Adrenal gland (tissue), 5 donors: ENCODE measurements around the gene PAQR6.

Experiments
- CTCF ChIP-seq, 6 experiments: fragments of 450-650 bp in 4 of 6; fragments of 200-600 bp in 2 of 6; sonication (generic) in 1 of 6; IDR thresholded peaks; 1 replicate in 5 of 6; 2 replicates in 1 of 6; pipeline versions ENCODE4 v1.5.1 to v1.8.0; 2016 to 2021; ENCODE audit warnings: antibody characterized with exemption in 6 of 6, mild to moderate bottlenecking in 2 of 6, moderate library complexity in 1 of 6
- POLR2A ChIP-seq, 2 donors: fragments of 450-650 bp; IDR thresholded peaks; one replicate each; pipeline ENCODE4 v1.6.1; 2017; ENCODE audit warnings: antibody characterized with exemption in 2 of 2, mild to moderate bottlenecking in 2 of 2, moderate library complexity in 1 of 2
- donor health status: DM: no; HTN: no; CAD: no.

GRCh38 chr1:156213644-156213966 lies 34.3 kb downstream of the PAQR6 start:
- TF ChIP-seq CTCF (IDR thresholded peaks at IDR 0.05) (no peak), POLR2A (IDR thresholded peaks at IDR 0.05) (no peak)
